GM13977 (cell line): Measurements from ENCODE around the gene PRAME.

Experiments
- DNase-seq: peaks from one replicate; pipeline ENCODE4 v3.0.0; 2012; ENCODE audit warnings: low spot score
- in situ Hi-C: fragments of 300-500 bp; cut with MboI; formaldehyde crosslinking; loops from one replicate; pipeline ENCODE4 v1.12.0; 2022; ENCODE audit warnings: low sequenced_read_pairs, low pct_unique_long_range_greater_than_20kb, mixed read lengths, inconsistent platforms; ENCODE audit not compliant: unreplicated experiment
- TF ChIP-seq, protein P1 (sequence below): IDR thresholded peaks from 2 replicates; pipeline ENCODE4 v1.5.1; 2012; ENCODE audit warnings: mild to moderate bottlenecking, control low read depth; ENCODE audit not compliant: insufficient read depth; ENCODE audit errors: extremely low read depth, missing control alignments

The PRAME gene

GRCh38 chr22:22523494-22523893, 35.6 kb downstream of the PRAME start:
- TF ChIP-seq, protein P1, sequence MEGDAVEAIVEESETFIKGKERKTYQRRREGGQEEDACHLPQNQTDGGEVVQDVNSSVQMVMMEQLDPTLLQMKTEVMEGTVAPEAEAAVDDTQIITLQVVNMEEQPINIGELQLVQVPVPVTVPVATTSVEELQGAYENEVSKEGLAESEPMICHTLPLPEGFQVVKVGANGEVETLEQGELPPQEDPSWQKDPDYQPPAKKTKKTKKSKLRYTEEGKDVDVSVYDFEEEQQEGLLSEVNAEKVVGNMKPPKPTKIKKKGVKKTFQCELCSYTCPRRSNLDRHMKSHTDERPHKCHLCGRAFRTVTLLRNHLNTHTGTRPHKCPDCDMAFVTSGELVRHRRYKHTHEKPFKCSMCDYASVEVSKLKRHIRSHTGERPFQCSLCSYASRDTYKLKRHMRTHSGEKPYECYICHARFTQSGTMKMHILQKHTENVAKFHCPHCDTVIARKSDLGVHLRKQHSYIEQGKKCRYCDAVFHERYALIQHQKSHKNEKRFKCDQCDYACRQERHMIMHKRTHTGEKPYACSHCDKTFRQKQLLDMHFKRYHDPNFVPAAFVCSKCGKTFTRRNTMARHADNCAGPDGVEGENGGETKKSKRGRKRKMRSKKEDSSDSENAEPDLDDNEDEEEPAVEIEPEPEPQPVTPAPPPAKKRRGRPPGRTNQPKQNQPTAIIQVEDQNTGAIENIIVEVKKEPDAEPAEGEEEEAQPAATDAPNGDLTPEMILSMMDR: no peak
- in situ Hi-C loops: no loop called here
- no peak for DNase-seq

DNA sequence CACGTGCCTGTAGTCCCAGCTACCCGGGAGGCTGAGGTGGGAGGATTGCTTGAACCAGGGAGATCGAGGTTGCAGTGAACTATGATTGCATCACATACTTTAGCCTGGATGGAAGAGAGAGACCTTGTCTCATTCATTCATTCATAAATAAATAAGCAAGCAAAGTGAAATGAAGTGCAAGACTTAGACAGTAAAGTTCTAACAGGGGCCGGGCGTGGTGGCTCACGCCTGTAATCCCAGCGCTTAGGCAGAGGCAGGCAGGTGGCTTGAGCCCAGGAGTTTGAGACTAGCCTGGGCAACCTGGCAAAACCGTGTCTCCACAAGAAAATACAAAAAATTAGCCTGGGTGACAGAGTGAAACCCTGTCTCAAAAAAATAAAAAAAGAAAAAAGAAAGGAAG, 37.4 kb downstream of the PRAME start:
- in situ Hi-C loops: no loop called here
- TF ChIP-seq, protein P1: no peak
- no peak for DNase-seq

- no peak for DNase-seq
- in situ Hi-C loops: no loop called here
- TF ChIP-seq, protein P1: no peak
These were observed 38.1 kb downstream of the PRAME start for GRCh38 chr22:22520667-22521602.

GRCh38 chr22:22520020-22520656, 38.9 kb downstream of the PRAME start, which contains the start of gene ZNF280A:
Gene ZNF280A (minus strand): TSS chr22:22520270. CDS start chr22:22515630, 4,640 bp downstream.
- in situ Hi-C loops: no loop called here
- TF ChIP-seq, protein P1: no peak
- no peak for DNase-seq

- in situ Hi-C loops: no loop called here
- TF ChIP-seq, protein P1: no peak
- no peak for DNase-seq
These were observed 39.5 kb downstream of the PRAME start for GRCh38 chr22:22519591-22519990.

GRCh38 chr22:22516992-22517391, 42.1 kb downstream of the PRAME start:
- no peak for DNase-seq
- in situ Hi-C loops: no loop called here
- TF ChIP-seq, protein P1: no peak
